ENCODE results near the gene LRRTM3.
A peak's percentile ranks its signal among the peaks of the same experiment; 100 is the strongest.

Gene LRRTM3

GRCh38 chr10:66925896-66926715 lies at the start of gene LRRTM3:
Gene LRRTM3 (plus strand): TSS chr10:66926036.
- TF ChIP-seq, protein P1, sequence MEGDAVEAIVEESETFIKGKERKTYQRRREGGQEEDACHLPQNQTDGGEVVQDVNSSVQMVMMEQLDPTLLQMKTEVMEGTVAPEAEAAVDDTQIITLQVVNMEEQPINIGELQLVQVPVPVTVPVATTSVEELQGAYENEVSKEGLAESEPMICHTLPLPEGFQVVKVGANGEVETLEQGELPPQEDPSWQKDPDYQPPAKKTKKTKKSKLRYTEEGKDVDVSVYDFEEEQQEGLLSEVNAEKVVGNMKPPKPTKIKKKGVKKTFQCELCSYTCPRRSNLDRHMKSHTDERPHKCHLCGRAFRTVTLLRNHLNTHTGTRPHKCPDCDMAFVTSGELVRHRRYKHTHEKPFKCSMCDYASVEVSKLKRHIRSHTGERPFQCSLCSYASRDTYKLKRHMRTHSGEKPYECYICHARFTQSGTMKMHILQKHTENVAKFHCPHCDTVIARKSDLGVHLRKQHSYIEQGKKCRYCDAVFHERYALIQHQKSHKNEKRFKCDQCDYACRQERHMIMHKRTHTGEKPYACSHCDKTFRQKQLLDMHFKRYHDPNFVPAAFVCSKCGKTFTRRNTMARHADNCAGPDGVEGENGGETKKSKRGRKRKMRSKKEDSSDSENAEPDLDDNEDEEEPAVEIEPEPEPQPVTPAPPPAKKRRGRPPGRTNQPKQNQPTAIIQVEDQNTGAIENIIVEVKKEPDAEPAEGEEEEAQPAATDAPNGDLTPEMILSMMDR (IDR thresholded peaks at IDR 0.05; ENCODE audit: low read depth, low read length), result peak; percentile 78
- in situ Hi-C loops (cut with HindIII; ENCODE audit: low sequenced_read_pairs), result no loop called here
- peak within 1 kb of the TSS; percentile 10 for H3K4me3 ChIP-seq (ENCODE audit: low read depth, low read length)
- peak; percentile 78 for DNase-seq (ENCODE audit: low read depth, low spot score)

GRCh38 chr10:66877361-66877760 lies 48.5 kb upstream of the LRRTM3 start:
- no peak overlapping the region for H3K4me3 ChIP-seq (ENCODE audit: low read depth, low read length)
- TF ChIP-seq, protein P1 (IDR thresholded peaks at IDR 0.05; ENCODE audit: low read depth, low read length), result no peak
- in situ Hi-C loops (cut with HindIII; ENCODE audit: low sequenced_read_pairs), result no loop called here
- DNase-seq (ENCODE audit: low read depth, low spot score), result no peak

- TF ChIP-seq, protein P1 (IDR thresholded peaks at IDR 0.05; ENCODE audit: low read depth, low read length), result no peak
- no peak for DNase-seq (ENCODE audit: low read depth, low spot score)
- in situ Hi-C loops (cut with HindIII; ENCODE audit: low sequenced_read_pairs), result no loop called here
- H3K4me3 ChIP-seq (ENCODE audit: low read depth, low read length), result no peak overlapping the region
These were observed 45.5 kb upstream of the LRRTM3 start for GRCh38 chr10:66880292-66880691.

DNA sequence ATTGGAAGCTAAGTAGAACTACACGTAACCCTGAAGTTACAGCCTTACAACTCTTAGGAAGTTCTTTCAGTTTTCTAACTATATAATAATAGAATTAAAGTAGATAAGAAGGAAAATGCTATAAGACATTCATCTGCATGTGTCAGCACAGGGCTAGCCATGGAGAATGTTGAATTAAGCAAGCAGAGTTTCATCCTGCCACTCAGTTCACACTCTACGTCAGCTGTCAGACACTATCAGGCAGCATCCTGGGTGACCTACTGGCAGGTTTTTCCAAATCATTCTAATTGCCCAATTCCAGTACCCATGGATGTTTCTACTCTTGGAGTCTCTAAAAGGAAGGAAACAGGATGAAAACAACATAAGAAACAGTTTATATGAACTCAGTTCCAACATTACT lies 45.0 kb upstream of the LRRTM3 start:
- no peak overlapping the region for H3K4me3 ChIP-seq (ENCODE audit: low read depth, low read length)
- TF ChIP-seq, protein P1 (IDR thresholded peaks at IDR 0.05; ENCODE audit: low read depth, low read length), result no peak
- DNase-seq (ENCODE audit: low read depth, low spot score), result no peak
- in situ Hi-C loops (cut with HindIII; ENCODE audit: low sequenced_read_pairs), result no loop called here

GRCh38 chr10:66881814-66882213 lies 44.0 kb upstream of the LRRTM3 start:
- in situ Hi-C loops (cut with HindIII; ENCODE audit: low sequenced_read_pairs), result no loop called here
- TF ChIP-seq, protein P1 (IDR thresholded peaks at IDR 0.05; ENCODE audit: low read depth, low read length), result no peak
- DNase-seq (ENCODE audit: low read depth, low spot score), result no peak

GRCh38 chr10:66882271-66882670 lies 43.6 kb upstream of the LRRTM3 start:
- no peak overlapping the region for H3K4me3 ChIP-seq (ENCODE audit: low read depth, low read length)
- TF ChIP-seq, protein P1 (IDR thresholded peaks at IDR 0.05; ENCODE audit: low read depth, low read length), result no peak
- in situ Hi-C loops (cut with HindIII; ENCODE audit: low sequenced_read_pairs), result no loop called here
- no peak for DNase-seq (ENCODE audit: low read depth, low spot score)

More at GRCh38 chr10:66881814-66882213, 44.0 kb upstream of the LRRTM3 start:
- H3K4me3 ChIP-seq (ENCODE audit: low read depth, low read length), result no peak overlapping the region

Data from astrocyte of the spinal cord (primary cell).